ENCODE measurements around the gene SREK1IP1. TPM values are rescaled to one million over a fixed set of nuclear protein-coding genes. Genes with fewer than 3 reads are reported as not detected.
"Not testable (repeated sequence)": the region's sequence is repeated elsewhere in the genome, so short reads cannot be mapped to it uniquely, and the experiment has no call there.

Gene SREK1IP1
- total RNA-seq, 2 experiments from 2014 or later: 19.0 to 20.6 TPM

DNA sequence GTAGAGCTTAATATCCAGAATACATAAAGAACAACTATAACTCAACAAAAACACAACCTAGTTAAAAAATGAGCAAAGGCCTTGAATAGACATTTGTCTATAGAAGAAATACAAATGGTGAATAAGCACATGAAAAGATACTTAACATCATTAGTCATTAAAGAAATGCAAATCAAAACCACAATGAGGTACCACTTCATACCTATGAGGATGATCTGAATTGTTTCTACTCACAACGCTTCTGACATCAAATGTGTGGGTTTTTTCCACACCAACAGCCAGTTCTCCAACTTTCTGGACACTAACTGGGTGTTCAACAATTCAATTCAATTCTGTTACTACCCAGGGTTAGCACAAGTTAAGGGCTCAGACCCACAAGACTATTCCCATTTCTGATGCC lies 22.0 kb downstream of the SREK1IP1 start:
- H3K4me1 Mint-ChIP-seq: peaks cover 1% of the 10 kb centered on the region
- H3K27me3 Mint-ChIP-seq: no peaks in the 10 kb centered on the region

GRCh38 chr5:64744914-64745313 lies 23.6 kb downstream of the SREK1IP1 start:
- H3K27me3 Mint-ChIP-seq: no peaks in the 10 kb centered on the region
- DNase-seq: no peak
- H3K4me3 Mint-ChIP-seq: no peak overlapping the region
- H3K36me3 Mint-ChIP-seq: peaks cover 10% of the 10 kb centered on the region
- H3K27ac Mint-ChIP-seq: no peak overlapping the region
- POLR2A ChIA-PET: no interaction called here
- ATAC-seq (ENCODE audit: low read depth): no peak
- H3K9me3 Mint-ChIP-seq: no peaks in the 10 kb centered on the region
- peaks cover 1% of the 10 kb centered on the region for H3K4me1 Mint-ChIP-seq

More for the DNA sequence above, 22.0 kb downstream of the SREK1IP1 start:
- no peak for ATAC-seq (ENCODE audit: low read depth)
- Mint-ChIP-seq H3K4me3 (no peak overlapping the region), H3K27ac (no peak overlapping the region), H3K9me3 (no peaks in the 10 kb centered on the region), H3K36me3 (peaks cover 10% of the 10 kb centered on the region)
- no peak for DNase-seq
- POLR2A ChIA-PET: no interaction called here

- Mint-ChIP-seq H3K36me3 (peaks cover 18% of the 10 kb centered on the region), H3K4me1 (peaks cover 1% of the 10 kb centered on the region), H3K9me3 (no peaks in the 10 kb centered on the region), H3K4me3 (no peak overlapping the region), H3K27me3 (no peaks in the 10 kb centered on the region), H3K27ac (no peak overlapping the region)
- no peak for DNase-seq
- POLR2A ChIA-PET: no interaction called here
- no peak for ATAC-seq (ENCODE audit: low read depth)
Measured at GRCh38 chr5:64742821-64743220, 25.7 kb downstream of the SREK1IP1 start.

GRCh38 chr5:64742411-64742810 lies 26.1 kb downstream of the SREK1IP1 start:
- Mint-ChIP-seq H3K27me3 (no peaks in the 10 kb centered on the region), H3K27ac (no peak overlapping the region), H3K4me1 (peaks cover 1% of the 10 kb centered on the region), H3K4me3 (no peak overlapping the region), H3K36me3 (peaks cover 19% of the 10 kb centered on the region), H3K9me3 (no peaks in the 10 kb centered on the region)
- DNase-seq (no peak), ATAC-seq (ENCODE audit: low read depth) (no peak)
- POLR2A ChIA-PET: no interaction called here

DNA sequence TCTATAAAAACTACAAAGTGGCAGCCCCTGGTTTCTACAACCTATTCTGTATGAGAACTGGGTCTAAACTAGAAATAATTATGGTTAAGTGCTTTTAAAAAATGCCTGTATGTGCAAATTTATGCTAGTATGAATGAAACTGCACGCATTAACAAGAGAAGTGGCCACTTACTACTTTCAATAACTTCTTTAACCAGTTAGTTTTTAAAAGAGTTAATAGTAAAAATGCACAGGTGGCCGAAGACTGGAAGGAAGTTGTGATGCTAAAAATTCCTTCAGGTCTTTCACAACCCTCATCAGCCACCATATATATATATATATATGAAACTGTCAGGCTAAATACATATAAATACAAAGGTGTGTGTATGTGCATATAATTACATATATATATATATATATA lies 41.3 kb downstream of the SREK1IP1 start:
- H3K4me3 Mint-ChIP-seq: no peak overlapping the region
- no peaks in the 10 kb centered on the region for H3K9me3 Mint-ChIP-seq
- DNase-seq: no peak
- no peak for ATAC-seq (ENCODE audit: low read depth)
- H3K36me3 Mint-ChIP-seq: peaks cover 28% of the 10 kb centered on the region
- H3K27me3 Mint-ChIP-seq: no peaks in the 10 kb centered on the region
- H3K4me1 Mint-ChIP-seq: peaks cover 3% of the 10 kb centered on the region
- no peak overlapping the region for H3K27ac Mint-ChIP-seq
- POLR2A ChIA-PET: interaction anchor here (0.6 kb wide), 1 partner anchor 17 kb away, joined by 3 read pairs; no protein-coding TSS in a partner anchor

GRCh38 chr5:64722588-64722987 lies 45.9 kb downstream of the SREK1IP1 start:
- H3K9me3 Mint-ChIP-seq: peaks cover 3% of the 10 kb centered on the region
- no peak overlapping the region for H3K4me3 Mint-ChIP-seq
- peaks cover 13% of the 10 kb centered on the region for H3K36me3 Mint-ChIP-seq
- H3K4me1 Mint-ChIP-seq: peaks cover 3% of the 10 kb centered on the region
- no peak overlapping the region for H3K27ac Mint-ChIP-seq
- DNase-seq (no peak), ATAC-seq (ENCODE audit: low read depth) (no peak)
- POLR2A ChIA-PET: no interaction called here
- no peaks in the 10 kb centered on the region for H3K27me3 Mint-ChIP-seq

- POLR2A ChIA-PET; H3K4me1 Mint-ChIP-seq; H3K36me3 Mint-ChIP-seq; ATAC-seq (ENCODE audit: low read depth); H3K4me3 Mint-ChIP-seq; H3K9me3 Mint-ChIP-seq; H3K27ac Mint-ChIP-seq; H3K27me3 Mint-ChIP-seq; DNase-seq: not testable (repeated sequence)
Measured at GRCh38 chr5:64714495-64714894, 54.0 kb downstream of the SREK1IP1 start.

DNA sequence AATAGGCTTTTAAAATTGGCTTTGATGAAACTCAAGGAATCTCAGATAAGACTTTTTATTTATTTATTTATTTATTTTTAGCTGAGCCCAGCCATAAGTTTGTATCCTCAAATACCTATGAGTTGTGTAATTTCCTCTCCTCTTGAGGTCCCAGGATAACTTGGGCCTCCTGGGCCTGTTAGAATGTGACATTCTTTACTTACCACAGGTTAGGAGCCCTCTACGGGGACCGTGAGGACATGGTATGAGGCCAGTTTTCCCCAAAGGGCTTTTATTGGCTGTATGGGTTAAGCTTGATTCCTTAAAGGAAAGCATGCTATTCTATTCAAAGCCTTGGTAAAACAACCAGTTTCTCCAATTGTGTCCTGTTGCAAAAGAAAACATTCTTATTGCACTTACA lies 61.3 kb downstream of the SREK1IP1 start:
- no peaks in the 10 kb centered on the region for H3K4me1 Mint-ChIP-seq
- no peaks in the 10 kb centered on the region for H3K36me3 Mint-ChIP-seq
- no peak overlapping the region for H3K4me3 Mint-ChIP-seq
- no peaks in the 10 kb centered on the region for H3K9me3 Mint-ChIP-seq
- H3K27me3 Mint-ChIP-seq: peaks cover 22% of the 10 kb centered on the region
- ATAC-seq (ENCODE audit: low read depth) (no peak), DNase-seq (no peak)
- H3K27ac Mint-ChIP-seq: no peak overlapping the region
- POLR2A ChIA-PET: no interaction called here

- H3K27ac Mint-ChIP-seq; POLR2A ChIA-PET; ATAC-seq (ENCODE audit: low read depth); H3K4me1 Mint-ChIP-seq; H3K9me3 Mint-ChIP-seq; H3K4me3 Mint-ChIP-seq; H3K36me3 Mint-ChIP-seq; DNase-seq: not testable (repeated sequence)
- peaks cover 22% of the 10 kb centered on the region for H3K27me3 Mint-ChIP-seq
Measured at GRCh38 chr5:64706074-64706473, 62.4 kb downstream of the SREK1IP1 start.

- Mint-ChIP-seq H3K27me3 (peaks cover 21% of the 10 kb centered on the region), H3K36me3 (no peaks in the 10 kb centered on the region), H3K27ac (no peak overlapping the region), H3K9me3 (peaks cover 13% of the 10 kb centered on the region), H3K4me1 (no peaks in the 10 kb centered on the region), H3K4me3 (no peak overlapping the region)
- DNase-seq: no peak
- no peak for ATAC-seq (ENCODE audit: low read depth)
- POLR2A ChIA-PET: no interaction called here
Measured at GRCh38 chr5:64700765-64701164, 67.7 kb downstream of the SREK1IP1 start.

- DNase-seq; H3K27ac Mint-ChIP-seq; ATAC-seq (ENCODE audit: low read depth); H3K4me1 Mint-ChIP-seq; POLR2A ChIA-PET; H3K4me3 Mint-ChIP-seq; H3K36me3 Mint-ChIP-seq: not testable (repeated sequence)
- Mint-ChIP-seq H3K27me3 (peaks cover 25% of the 10 kb centered on the region), H3K9me3 (peaks cover 13% of the 10 kb centered on the region)
Measured at GRCh38 chr5:64696414-64696813, 72.1 kb downstream of the SREK1IP1 start.

- no peaks in the 10 kb centered on the region for H3K36me3 Mint-ChIP-seq
- peaks cover 6% of the 10 kb centered on the region for H3K4me1 Mint-ChIP-seq
- DNase-seq: no peak
- H3K9me3 Mint-ChIP-seq: peaks cover 13% of the 10 kb centered on the region
- peaks cover 42% of the 10 kb centered on the region for H3K27me3 Mint-ChIP-seq
- no peak overlapping the region for H3K27ac Mint-ChIP-seq
- no peak overlapping the region for H3K4me3 Mint-ChIP-seq
- POLR2A ChIA-PET: no interaction called here
- no peak for ATAC-seq (ENCODE audit: low read depth)
Measured at GRCh38 chr5:64693636-64694035, 74.9 kb downstream of the SREK1IP1 start.

DNA sequence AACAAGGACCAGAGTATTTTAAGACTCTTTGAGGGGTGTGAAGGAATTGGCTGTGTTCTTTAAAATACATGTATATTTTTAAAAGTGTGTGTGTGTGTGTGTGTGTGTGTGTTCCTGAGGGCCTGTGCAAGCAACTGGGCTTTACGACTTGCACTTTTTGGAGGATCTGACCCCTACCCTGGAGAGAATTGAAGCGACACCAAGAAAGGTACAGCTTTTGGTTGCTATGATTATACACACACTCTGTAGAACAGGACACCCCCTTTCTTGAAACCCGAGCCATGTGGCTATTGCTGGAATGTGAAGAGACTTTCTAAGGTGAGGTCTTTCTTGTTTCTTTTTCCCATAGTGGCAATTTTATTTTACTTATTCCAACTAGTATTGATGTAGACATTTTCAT lies 77.2 kb downstream of the SREK1IP1 start:
- Mint-ChIP-seq H3K4me1 (peaks cover 6% of the 10 kb centered on the region), H3K36me3 (no peaks in the 10 kb centered on the region), H3K9me3 (peaks cover 2% of the 10 kb centered on the region), H3K27me3 (peaks cover 55% of the 10 kb centered on the region), H3K27ac (no peak overlapping the region), H3K4me3 (no peak overlapping the region)
- DNase-seq: no peak
- POLR2A ChIA-PET: no interaction called here
- ATAC-seq (ENCODE audit: low read depth): no peak

DNA sequence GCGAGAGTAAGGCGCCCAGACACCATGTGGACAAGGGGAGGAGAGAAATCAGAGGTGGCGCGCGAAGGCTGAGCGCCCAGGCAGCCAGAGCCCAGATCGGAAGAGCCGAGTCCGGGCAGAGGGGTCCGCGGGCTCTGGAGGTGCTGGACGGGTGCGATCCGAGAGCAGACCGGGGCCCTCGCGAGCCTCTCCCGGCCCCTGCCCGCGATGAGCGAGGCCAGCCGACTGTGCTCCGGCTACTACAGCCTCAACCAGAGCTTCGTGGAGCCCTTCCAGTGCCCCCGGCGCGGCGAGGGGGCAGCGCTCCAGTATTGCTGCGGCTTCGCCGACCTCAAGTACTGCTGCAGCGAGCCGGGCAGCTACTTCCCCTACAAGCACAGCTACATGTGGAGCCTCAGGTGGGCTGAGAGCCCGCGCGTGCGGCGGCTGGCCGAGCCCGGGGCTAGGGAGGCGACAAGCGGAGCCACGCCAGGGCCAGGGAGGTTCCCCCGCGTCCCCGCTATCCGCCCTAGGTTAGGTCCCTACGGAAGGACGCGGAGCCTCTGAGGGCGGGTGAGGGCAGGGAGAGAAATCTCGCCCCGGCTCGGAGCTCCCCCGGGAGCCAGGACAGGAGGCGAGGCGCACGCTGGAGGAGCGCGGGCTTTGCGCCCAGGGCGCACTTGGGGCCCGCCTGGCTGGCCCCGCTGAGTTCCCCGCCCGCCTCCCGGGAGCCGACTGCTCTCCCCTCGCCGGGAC lies 77.9 kb downstream of the SREK1IP1 start, which contains the start of gene SHISAL2B:
Gene SHISAL2B (plus strand): TSS at position 87 of the 735 bp plus-strand sequence. CDS start 121 bp downstream, at position 208.
- ATAC-seq (ENCODE audit: low read depth) (peak; percentile 71), DNase-seq (peak; percentile 33)
- peaks cover 55% of the 10 kb centered on the region for H3K27me3 Mint-ChIP-seq
- H3K4me3 Mint-ChIP-seq: peak within 1 kb of the TSS; percentile 65
- no peaks in the 10 kb centered on the region for H3K36me3 Mint-ChIP-seq
- H3K9me3 Mint-ChIP-seq: no peaks in the 10 kb centered on the region
- POLR2A ChIA-PET: no interaction called here
- H3K27ac Mint-ChIP-seq: no peak within 1 kb of the TSS
- H3K4me1 Mint-ChIP-seq: peaks cover 6% of the 10 kb centered on the region
